ENCODE measurements around the gene HOXC9. TPM values are rescaled to one million over a fixed set of nuclear protein-coding genes. Genes with fewer than 3 reads are reported as not detected.

HOXC9 gene
- total and polyA plus RNA-seq, 2 of the 4 experiments (the other 2 are of a cell fraction): 0.26 TPM; not detected in 1

- no peak overlapping the region for H2BK5ac ChIP-seq (ENCODE audit: low read depth, low read length, poor library complexity, severe bottlenecking)
- POLR2A ChIA-PET (ENCODE audit: unreplicated experiment): no interaction called here
Measured at GRCh38 chr12:54044425-54045103, 44.6 kb downstream of the HOXC9 start.

More at GRCh38 chr12:54044425-54045103, 44.6 kb downstream of the HOXC9 start:
- Histone ChIP-seq H3K4me2 (ENCODE audit: low read depth, low read length) (no peak overlapping the region), H4K5ac (ENCODE audit: low read depth, low read length) (no peak overlapping the region), H3K4me3 (ENCODE audit: insufficient read depth, low read depth, low read length) (no peak overlapping the region), H3K27me3 (ENCODE audit: control insufficient read depth, insufficient read depth, low read length) (peaks cover 73% of the 10 kb centered on the region), H3K14ac (replicated peaks; ENCODE audit: low read depth, low read length) (no peak overlapping the region), H2BK20ac (ENCODE audit: low read depth, low read length) (no peak overlapping the region), H3K4me1 (ENCODE audit: control insufficient read depth, insufficient read depth, low read length) (no peaks in the 10 kb centered on the region), H4K91ac (ENCODE audit: insufficient read depth, low read depth, low read length) (no peak overlapping the region), H3K18ac (ENCODE audit: low read depth, low read length) (no peak overlapping the region), H3K4ac (ENCODE audit: low read depth, low read length) (no peak overlapping the region), H4K20me1 (ENCODE audit: insufficient read depth, low read length) (no peaks in the 10 kb centered on the region), H2AK5ac (ENCODE audit: low read depth, low read length) (no peak overlapping the region), H3K9me1 (ENCODE audit: insufficient read depth, low read length) (no peaks in the 10 kb centered on the region), H3K9me3 (ENCODE audit: control insufficient read depth, insufficient read depth, low read length) (0 out of 2 replicates have a peak, but pooled peaks cover 2% of the 10 kb centered on the region), H3K36me3 (ENCODE audit: control insufficient read depth, insufficient read depth, low read length) (no peaks in the 10 kb centered on the region), H3K9ac (ENCODE audit: low read depth, low read length) (no peak overlapping the region), H3K56ac (ENCODE audit: extremely low read depth, insufficient read depth, low read length) (no peak overlapping the region), H3K27ac (ENCODE audit: insufficient read depth, low read length) (no peak overlapping the region), H2AK9ac (replicated peaks; ENCODE audit: low read depth, low read length, poor library complexity) (no peak overlapping the region), H2BK120ac (ENCODE audit: low read depth, low read length) (no peak overlapping the region), H2AFZ (replicated peaks; ENCODE audit: low read length, poor library complexity) (no peak overlapping the region), H4K8ac (ENCODE audit: low read depth in 2 of 2, low read length in 2 of 2) (no peak overlapping the region), H3K79me1 (ENCODE audit: low read depth in 1 of 2, low read length in 2 of 2) (no peaks in the 10 kb centered on the region), H3K23ac (ENCODE audit: low read depth, low read length) (no peak overlapping the region), H2BK15ac (ENCODE audit: low read depth, low read length) (no peak overlapping the region)
- intact Hi-C loops (cut with micrococcal nuclease): no loop called here
- BruUV-seq (replicated peaks): no TSS peak
- no peak for ATAC-seq (ENCODE audit: low read depth)
- WGBS, 2 experiments (ENCODE audit: extremely low coverage in 2 of 2, insufficient read length in 1 of 2): no CpG with 5 or more reads among the region's 5 CpGs
- CTCF ChIA-PET: no interaction called here
- dilution Hi-C loops (cut with HindIII; ENCODE audit: low sequenced_read_pairs, unreplicated experiment): no loop called here
- TF ChIP-seq MAFK (IDR thresholded peaks at IDR 0.05; ENCODE audit: low read depth, low read length) (no peak), BHLHE40 (IDR thresholded peaks at IDR 0.05; ENCODE audit: low read depth, low read length) (no peak), MXI1 (IDR thresholded peaks at IDR 0.05; ENCODE audit: borderline replicate concordance, low read depth, low read length) (no peak), RFX5 (IDR thresholded peaks at IDR 0.05; ENCODE audit: low read depth, low read length) (no peak), RCOR1 (IDR thresholded peaks at IDR 0.05; ENCODE audit: insufficient replicate concordance, low read length) (no peak), CHD1 (IDR thresholded peaks at IDR 0.05; ENCODE audit: low read depth, low read length) (no peak)
- TF ChIP-seq, protein P1, sequence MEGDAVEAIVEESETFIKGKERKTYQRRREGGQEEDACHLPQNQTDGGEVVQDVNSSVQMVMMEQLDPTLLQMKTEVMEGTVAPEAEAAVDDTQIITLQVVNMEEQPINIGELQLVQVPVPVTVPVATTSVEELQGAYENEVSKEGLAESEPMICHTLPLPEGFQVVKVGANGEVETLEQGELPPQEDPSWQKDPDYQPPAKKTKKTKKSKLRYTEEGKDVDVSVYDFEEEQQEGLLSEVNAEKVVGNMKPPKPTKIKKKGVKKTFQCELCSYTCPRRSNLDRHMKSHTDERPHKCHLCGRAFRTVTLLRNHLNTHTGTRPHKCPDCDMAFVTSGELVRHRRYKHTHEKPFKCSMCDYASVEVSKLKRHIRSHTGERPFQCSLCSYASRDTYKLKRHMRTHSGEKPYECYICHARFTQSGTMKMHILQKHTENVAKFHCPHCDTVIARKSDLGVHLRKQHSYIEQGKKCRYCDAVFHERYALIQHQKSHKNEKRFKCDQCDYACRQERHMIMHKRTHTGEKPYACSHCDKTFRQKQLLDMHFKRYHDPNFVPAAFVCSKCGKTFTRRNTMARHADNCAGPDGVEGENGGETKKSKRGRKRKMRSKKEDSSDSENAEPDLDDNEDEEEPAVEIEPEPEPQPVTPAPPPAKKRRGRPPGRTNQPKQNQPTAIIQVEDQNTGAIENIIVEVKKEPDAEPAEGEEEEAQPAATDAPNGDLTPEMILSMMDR (conservative IDR thresholded peaks at IDR 0.05; ENCODE audit: low read depth, low read length): no peak
- in situ Hi-C loops (cut with MboI; ENCODE audit: low sequenced_read_pairs): no loop called here
- DNase-seq: no peak
